SK-N-MC (cell line): Measurements from ENCODE around the gene ZFTA.

Experiments
- EZH2 ChIP-seq: fragments of 200-600 bp; sonication (generic); IDR thresholded peaks from one replicate; pipeline ENCODE4 v1.6.1; 2017; ENCODE audit warnings: antibody characterized with exemption
- FOXP2 ChIP-seq: optimal IDR thresholded peaks from 2 replicates; pipeline ENCODE3; 2011; ENCODE audit warnings: mild to moderate bottlenecking, moderate library complexity; ENCODE audit not compliant: insufficient read depth; ENCODE audit errors: extremely low read length, control extremely low read depth
- POLR2AphosphoS5 ChIP-seq: IDR thresholded peaks from 2 replicates; pipeline ENCODE4 v1.6.1; 2012; ENCODE audit warnings: mild to moderate bottlenecking, low read depth, low read length, borderline replicate concordance

DNA sequence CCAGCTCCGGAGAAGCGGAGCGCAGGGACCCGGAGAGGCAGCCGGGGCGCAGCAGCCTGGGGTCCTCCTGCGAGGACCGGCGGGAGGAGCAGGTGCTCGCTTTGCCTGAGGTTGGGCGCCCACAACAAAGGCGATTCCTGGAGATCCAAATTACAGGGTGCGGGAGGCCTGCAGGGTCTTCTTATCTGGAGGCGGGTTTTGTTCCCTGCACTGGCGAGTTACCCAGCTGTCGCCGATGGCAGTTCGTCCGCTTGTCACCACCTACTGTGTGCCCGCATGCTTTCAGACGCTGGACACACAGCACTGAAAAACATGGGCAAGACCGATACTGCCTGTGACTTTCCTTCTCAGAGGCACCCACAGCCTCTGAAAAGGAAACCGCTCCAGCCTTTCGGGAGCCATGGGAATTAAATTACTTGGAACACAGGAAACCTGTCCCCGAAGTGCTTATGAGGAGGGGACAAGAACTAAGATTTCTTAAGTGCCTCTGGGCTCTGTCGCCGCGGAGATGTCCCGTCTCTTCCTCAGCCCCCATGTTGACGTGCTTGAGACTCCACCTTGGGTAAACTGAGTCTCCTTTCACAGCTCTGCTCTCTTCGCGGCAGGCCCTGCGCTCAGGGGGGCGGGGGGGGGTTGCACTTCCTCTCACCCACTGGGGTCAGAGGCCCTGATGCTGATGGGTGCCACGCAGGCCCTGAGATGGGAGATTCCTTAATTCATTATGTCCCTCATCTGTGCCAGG, 1.3 kb upstream of the ZFTA start:
- TF ChIP-seq FOXP2 (no peak), POLR2AphosphoS5 (no peak), EZH2 (no peak)
